H1 (cell line): ENCODE results near the gene TLL2. TPM values are rescaled to one million over a fixed set of nuclear protein-coding genes. Genes with fewer than 3 reads are reported as not detected.

ENCODE experiments used
- BACH1 ChIP-seq: IDR thresholded peaks from 2 replicates; pipeline ENCODE4 v1.6.1; 2012; ENCODE audit warnings: low read length, improper control_type of control experiment
- BRCA1 ChIP-seq: IDR thresholded peaks from 2 replicates; pipeline ENCODE4 v1.6.1; 2012; ENCODE audit warnings: low read depth, low read length, improper control_type of control experiment
- CHD1 ChIP-seq: IDR thresholded peaks from 2 replicates; pipeline ENCODE4 v1.6.1; 2012; ENCODE audit warnings: low read depth, low read length, improper control_type of control experiment
- JUND ChIP-seq: IDR thresholded peaks from 2 replicates; pipeline ENCODE4 v1.6.1; 2011; ENCODE audit warnings: mild to moderate bottlenecking, improper control_type of control experiment, low read length
- POLR2A ChIP-seq, 2 experiments: IDR thresholded peaks; 1 replicate in 1 of 2; 2 replicates in 1 of 2; pipeline ENCODE4 v1.6.1; 2011; ENCODE audit warnings: low read depth in 2 of 2, low read length in 2 of 2, mild to moderate bottlenecking in 2 of 2; ENCODE audit errors: control extremely low read depth in 1 of 2
- SIN3A ChIP-seq, 2 experiments: IDR thresholded peaks in 1 of 2; conservative IDR thresholded peaks in 1 of 2; 2 replicates each; pipeline ENCODE4 v1.6.1; 2011 to 2012; ENCODE audit warnings: low read length in 2 of 2, improper control_type of control experiment in 1 of 2, low read depth in 1 of 2, mild to moderate bottlenecking in 1 of 2
- TEAD4 ChIP-seq: IDR thresholded peaks from 2 replicates; pipeline ENCODE4 v1.6.1; 2012; ENCODE audit warnings: low read depth, low read length, inconsistent platforms, mixed read lengths
- polyA plus RNA-seq, 7 experiments: library from polyadenylated mRNA; depleted of rRNA in 3 of 7; stranded (reverse) in 5 of 7; unstranded in 2 of 7; fragments of >200 nt in 5 of 7; fragments of 200-250 nt in 2 of 7; gene quantifications; 1 replicate in 5 of 7; 2 replicates in 1 of 7; 4 replicates in 1 of 7; pipeline versions ENCODE4 v1.2.1 to v1.2.3, GENCODE V29; 2011 to 2013; ENCODE audit warnings: missing spikeins in 2 of 7, mixed read lengths in 2 of 7
- total RNA-seq: library from RNA; stranded (reverse); fragmentation: NEBNext Ultra II Directional; extraction: Animal tissue kit (Norgen Biotek cat#: 25700); gene quantifications from 2 replicates; pipeline ENCODE4 v1.2.1, GENCODE V29; 2021
- TF ChIP-seq, protein P1 (sequence below), 3 experiments: IDR thresholded peaks; 1 replicate in 2 of 3; 2 replicates in 1 of 3; pipeline versions ENCODE4 v1.5.1 to v1.6.1; 2011; ENCODE audit warnings: low read length in 3 of 3, mild to moderate bottlenecking in 3 of 3, inconsistent platforms in 2 of 3, low read depth in 1 of 3, moderate library complexity in 1 of 3; ENCODE audit not compliant: insufficient read depth in 1 of 3; ENCODE audit errors: control extremely low read depth in 1 of 3

Gene TLL2
- total and polyA plus RNA-seq, 2 of the 8 experiments (the other 6 are each of a cell fraction or from before 2014, with no cell fraction given), result 2.4 to 3.2 TPM

DNA sequence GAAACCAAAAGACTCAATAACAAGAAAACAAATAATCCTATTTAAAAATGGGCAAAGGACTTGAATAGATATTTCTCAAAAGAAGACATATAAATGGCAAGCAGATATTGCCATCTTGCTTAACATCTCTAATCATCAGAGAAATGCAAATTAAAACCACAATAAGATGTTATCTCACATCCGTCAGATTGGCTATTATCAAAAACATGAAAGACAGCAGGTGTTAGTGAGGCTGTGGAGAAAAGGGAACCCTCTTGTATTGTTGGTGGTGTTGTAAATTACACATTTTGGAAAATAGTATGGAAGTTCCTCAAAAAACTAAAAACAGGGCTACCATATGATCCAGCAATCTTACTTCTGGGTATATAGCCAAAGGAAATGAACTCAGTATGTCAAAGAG is 180.6 kb downstream of the TLL2 start (continued):
- TF ChIP-seq CHD1 (no peak), SIN3A (conservative IDR thresholded peaks at IDR 0.05 in 1 of 2, IDR thresholded peaks at IDR 0.05 in 1 of 2; ENCODE audit: low read depth in 1 of 2, low read length in 2 of 2) (no peak), TEAD4 (no peak), BRCA1 (no peak), JUND (no peak), POLR2A (IDR thresholded peaks at IDR 0.05; ENCODE audit: control extremely low read depth in 1 of 2, low read depth in 2 of 2, low read length in 2 of 2) (no peak), BACH1 (no peak)
- TF ChIP-seq, protein P1, sequence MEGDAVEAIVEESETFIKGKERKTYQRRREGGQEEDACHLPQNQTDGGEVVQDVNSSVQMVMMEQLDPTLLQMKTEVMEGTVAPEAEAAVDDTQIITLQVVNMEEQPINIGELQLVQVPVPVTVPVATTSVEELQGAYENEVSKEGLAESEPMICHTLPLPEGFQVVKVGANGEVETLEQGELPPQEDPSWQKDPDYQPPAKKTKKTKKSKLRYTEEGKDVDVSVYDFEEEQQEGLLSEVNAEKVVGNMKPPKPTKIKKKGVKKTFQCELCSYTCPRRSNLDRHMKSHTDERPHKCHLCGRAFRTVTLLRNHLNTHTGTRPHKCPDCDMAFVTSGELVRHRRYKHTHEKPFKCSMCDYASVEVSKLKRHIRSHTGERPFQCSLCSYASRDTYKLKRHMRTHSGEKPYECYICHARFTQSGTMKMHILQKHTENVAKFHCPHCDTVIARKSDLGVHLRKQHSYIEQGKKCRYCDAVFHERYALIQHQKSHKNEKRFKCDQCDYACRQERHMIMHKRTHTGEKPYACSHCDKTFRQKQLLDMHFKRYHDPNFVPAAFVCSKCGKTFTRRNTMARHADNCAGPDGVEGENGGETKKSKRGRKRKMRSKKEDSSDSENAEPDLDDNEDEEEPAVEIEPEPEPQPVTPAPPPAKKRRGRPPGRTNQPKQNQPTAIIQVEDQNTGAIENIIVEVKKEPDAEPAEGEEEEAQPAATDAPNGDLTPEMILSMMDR (IDR thresholded peaks at IDR 0.05; ENCODE audit: control extremely low read depth in 1 of 3, insufficient read depth in 1 of 3, low read depth in 1 of 3, low read length in 3 of 3), result no peak
